Mucosa of gallbladder (tissue), 1 donor: ENCODE measurements around the gene MEIOSIN. TPM values are rescaled to one million over a fixed set of nuclear protein-coding genes. Genes with fewer than 3 reads are reported as not detected.

Source experiments
- DNase-seq: peaks from one replicate; pipeline ENCODE4 v3.0.0-alpha.2; 2020; ENCODE audit warnings: low spot score
- total RNA-seq: library from RNA; stranded (reverse); gene quantifications from one replicate; pipeline ENCODE4 v1.2.1, GENCODE V29; 2021
- donor health status: DM: no; HTN: no; CAD: no.

MEIOSIN gene
- total RNA-seq, 1 donor from 2014 or later, result not detected

GRCh38 chr19:45779231-45780145, 46.2 kb downstream of the MEIOSIN start:
- peak; percentile 88 for DNase-seq

- no peak for DNase-seq
Measured at GRCh38 chr19:45780146-45780447, 46.9 kb downstream of the MEIOSIN start.

- no peak for DNase-seq
Measured at GRCh38 chr19:45780448-45781213, 47.4 kb downstream of the MEIOSIN start.

GRCh38 chr19:45781214-45782161, 48.2 kb downstream of the MEIOSIN start:
- no peak for DNase-seq

GRCh38 chr19:45782162-45782691, 49.0 kb downstream of the MEIOSIN start, which contains the start of gene DMPK:
Gene DMPK (minus strand): TSS chr19:45782490. CDS start chr19:45782352, 138 bp downstream.
- DNase-seq, result no peak

GRCh38 chr19:45782820-45783785, 49.9 kb downstream of the MEIOSIN start:
- peak; percentile 57 for DNase-seq

- DNase-seq, result no peak
Measured at GRCh38 chr19:45784096-45784495, 50.9 kb downstream of the MEIOSIN start.

- DNase-seq, result no peak
Measured at GRCh38 chr19:45785097-45785496, 51.9 kb downstream of the MEIOSIN start.

- DNase-seq, result no peak
Measured at GRCh38 chr19:45785781-45786532, 52.7 kb downstream of the MEIOSIN start.

- DNase-seq, result no peak
Measured at GRCh38 chr19:45786533-45786894, 53.3 kb downstream of the MEIOSIN start.

GRCh38 chr19:45789035-45789786, 56.0 kb downstream of the MEIOSIN start:
- DNase-seq, result no peak

- DNase-seq, result no peak
Measured at GRCh38 chr19:45790942-45791341, 57.7 kb downstream of the MEIOSIN start.

GRCh38 chr19:45791744-45792469, 58.7 kb downstream of the MEIOSIN start:
- DNase-seq, result no peak

GRCh38 chr19:45792470-45793177, 59.4 kb downstream of the MEIOSIN start, which contains the start of gene DMWD:
Gene DMWD (minus strand): TSS chr19:45792845. CDS start chr19:45792756, 89 bp downstream.
- peak; percentile 100 for DNase-seq

GRCh38 chr19:45793178-45793564, 59.9 kb downstream of the MEIOSIN start:
- no peak for DNase-seq

GRCh38 chr19:45793876-45794275, 60.6 kb downstream of the MEIOSIN start:
- DNase-seq, result no peak

- no peak for DNase-seq
Measured at GRCh38 chr19:45794627-45795026, 61.4 kb downstream of the MEIOSIN start.
